T-helper 2 cell treated with Interferon-gamma antibody and Interleukin-4, amounts not matched to agents 100 ng/mL and 5 ng/mL, for 36 hours (primary cell): ENCODE data around the gene FAM98B. TPM values are rescaled to one million over a fixed set of nuclear protein-coding genes. Genes with fewer than 3 reads are reported as not detected.

ENCODE experiments used
- intact Hi-C: fragments of 100-400 bp; cut with micrococcal nuclease; formaldehyde crosslinking; loops from one replicate; pipeline ENCODE4 v1.15.1; 2023
- total RNA-seq: library from RNA; stranded (reverse); gene quantifications from 2 replicates; pipeline ENCODE4 v1.2.3, GENCODE V29; 2022

Gene FAM98B
- total RNA-seq, result 42.3 and 53.4 TPM in 2 replicates

- intact Hi-C loops, result loop anchor here (1.0 to 2.0 kb wide), 3 partner anchors 14 to 236 kb away; no protein-coding TSS in a partner anchor
Measured at GRCh38 chr15:38453971-38454695, at the start of gene FAM98B. TSS of gene FAM98B (plus strand) at chr15:38454127. CDS start at chr15:38454162, 35 bp downstream.

- intact Hi-C loops, result no loop called here
Measured at GRCh38 chr15:38406436-38406835, 47.5 kb upstream of the FAM98B start.

GRCh38 chr15:38408576-38408975 is 45.4 kb upstream of the FAM98B start:
- intact Hi-C loops, result no loop called here

- intact Hi-C loops, result no loop called here
Measured at GRCh38 chr15:38411902-38412301, 42.0 kb upstream of the FAM98B start.

- intact Hi-C loops, result no loop called here
Measured at GRCh38 chr15:38412466-38412865, 41.5 kb upstream of the FAM98B start.

GRCh38 chr15:38414357-38414756 is 39.6 kb upstream of the FAM98B start:
- intact Hi-C loops, result no loop called here

GRCh38 chr15:38421069-38421690 is 32.7 kb upstream of the FAM98B start:
- intact Hi-C loops, result no loop called here

GRCh38 chr15:38424101-38424552 is 29.8 kb upstream of the FAM98B start:
- intact Hi-C loops, result no loop called here

GRCh38 chr15:38425269-38425668 is 28.7 kb upstream of the FAM98B start:
- intact Hi-C loops, result no loop called here

- intact Hi-C loops, result no loop called here
Measured at GRCh38 chr15:38427380-38427779, 26.5 kb upstream of the FAM98B start.

GRCh38 chr15:38430106-38430760 is 23.7 kb upstream of the FAM98B start:
- intact Hi-C loops, result loop anchor here (10.0 kb wide), 1 partner anchor 995 kb away; no protein-coding TSS in a partner anchor

- intact Hi-C loops, result loop anchor here (10.0 kb wide), 1 partner anchor 988 kb away; no protein-coding TSS in a partner anchor
Measured at GRCh38 chr15:38436993-38437392, 16.9 kb upstream of the FAM98B start.

- intact Hi-C loops, result loop anchor here (10.0 kb wide), 1 partner anchor 987 kb away; no protein-coding TSS in a partner anchor
Measured at GRCh38 chr15:38437603-38438002, 16.3 kb upstream of the FAM98B start.

GRCh38 chr15:38438031-38438986 is 15.6 kb upstream of the FAM98B start:
- intact Hi-C loops, result loop anchor here (10.0 kb wide), 1 partner anchor 986 kb away; no protein-coding TSS in a partner anchor

- intact Hi-C loops, result loop anchor here (1.0 to 2.0 kb wide), 4 partner anchors 14 to 377 kb away; partner anchors contain the start of gene FAM98B
Measured at GRCh38 chr15:38440353-38441129, 13.4 kb upstream of the FAM98B start.

GRCh38 chr15:38441130-38441519 is 12.8 kb upstream of the FAM98B start:
- intact Hi-C loops, result loop anchor here (2.0 kb wide), 1 partner anchor 34 kb away; no protein-coding TSS in a partner anchor

- intact Hi-C loops, result loop anchor here (1.0 to 2.0 kb wide), 3 partner anchors 14 to 236 kb away; no protein-coding TSS in a partner anchor
Measured at GRCh38 chr15:38454696-38455090, 766 bp downstream of the FAM98B start.

- intact Hi-C loops, result loop anchor here (2.0 kb wide), 1 partner anchor 18 kb away; no protein-coding TSS in a partner anchor
Measured at GRCh38 chr15:38455092-38455491, 1.2 kb downstream of the FAM98B start.

GRCh38 chr15:38458646-38459045 is 4.7 kb downstream of the FAM98B start:
- intact Hi-C loops, result no loop called here

GRCh38 chr15:38459480-38459879 is 5.6 kb downstream of the FAM98B start:
- intact Hi-C loops, result no loop called here
